NCI-H510A treated with DMSO at 0.1 percent for 48 hours (cell line): Measurements from ENCODE around the gene TUBE1.

Experiments used
- DNase-seq: peaks from one replicate; lab custom pipeline; 2025; lab: John Stamatoyannopoulos, UW

TUBE1 gene

DNA sequence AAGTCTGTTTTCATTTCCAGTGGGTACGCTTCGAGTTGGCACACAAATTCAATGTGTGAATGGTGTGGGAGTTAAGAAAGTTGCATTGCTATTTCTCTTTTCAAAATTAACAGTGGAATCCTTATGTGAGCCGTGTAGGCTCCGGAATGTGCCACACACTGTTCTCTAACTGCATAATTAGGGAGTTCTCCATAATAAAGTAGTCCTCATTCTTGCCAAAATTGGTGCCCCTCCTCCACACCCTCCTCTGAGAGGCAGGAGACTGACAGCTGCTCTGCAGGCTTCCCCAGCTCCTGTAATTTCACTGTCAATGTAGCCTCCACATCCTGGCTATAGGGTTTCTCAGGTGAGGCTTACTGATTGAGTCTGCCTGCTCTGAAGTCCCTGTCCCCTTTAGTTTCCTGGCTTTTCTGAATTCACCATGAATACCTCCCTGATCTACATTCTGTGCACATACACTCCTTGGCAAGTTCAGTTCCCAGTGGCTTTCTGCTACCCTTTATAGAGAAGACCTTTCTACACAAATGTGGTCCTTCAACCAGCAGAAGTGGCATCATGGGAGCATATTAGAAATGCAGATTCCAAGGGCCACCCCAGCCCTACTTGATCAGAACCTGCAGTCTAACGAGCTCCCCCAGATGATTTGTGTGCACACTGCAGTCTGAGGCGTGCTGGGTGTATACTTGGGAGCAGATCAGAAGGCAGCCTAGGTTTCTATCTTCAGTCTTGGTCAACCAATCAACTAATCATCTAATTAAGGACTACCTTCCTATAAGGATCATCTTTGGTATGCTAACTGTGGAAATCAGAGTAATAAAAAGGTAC, 53.3 kb downstream of the TUBE1 start:
- DNase-seq = no peak

GRCh38 chr6:112032728-112033127, 54.6 kb downstream of the TUBE1 start:
- no peak for DNase-seq

DNA sequence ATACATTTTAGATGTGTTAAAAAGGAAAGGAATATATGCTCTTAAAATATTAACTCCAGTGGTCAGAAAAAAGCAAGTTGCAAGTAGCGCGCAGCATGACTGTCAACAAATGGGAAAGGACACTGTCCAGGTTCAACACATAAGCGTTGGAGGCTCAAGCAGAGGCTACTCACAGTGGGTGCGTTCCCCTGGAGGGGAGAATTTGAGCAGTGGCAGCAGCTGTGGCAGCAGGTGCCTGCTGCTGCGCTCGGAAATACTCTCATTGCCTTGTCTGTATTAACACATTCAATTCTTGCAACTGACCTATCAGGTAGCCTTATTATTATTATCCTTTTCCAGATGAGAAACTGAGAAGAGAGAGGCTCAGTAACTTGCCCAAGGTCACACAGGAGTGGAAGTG, 55.3 kb downstream of the TUBE1 start:
- DNase-seq = no peak

DNA sequence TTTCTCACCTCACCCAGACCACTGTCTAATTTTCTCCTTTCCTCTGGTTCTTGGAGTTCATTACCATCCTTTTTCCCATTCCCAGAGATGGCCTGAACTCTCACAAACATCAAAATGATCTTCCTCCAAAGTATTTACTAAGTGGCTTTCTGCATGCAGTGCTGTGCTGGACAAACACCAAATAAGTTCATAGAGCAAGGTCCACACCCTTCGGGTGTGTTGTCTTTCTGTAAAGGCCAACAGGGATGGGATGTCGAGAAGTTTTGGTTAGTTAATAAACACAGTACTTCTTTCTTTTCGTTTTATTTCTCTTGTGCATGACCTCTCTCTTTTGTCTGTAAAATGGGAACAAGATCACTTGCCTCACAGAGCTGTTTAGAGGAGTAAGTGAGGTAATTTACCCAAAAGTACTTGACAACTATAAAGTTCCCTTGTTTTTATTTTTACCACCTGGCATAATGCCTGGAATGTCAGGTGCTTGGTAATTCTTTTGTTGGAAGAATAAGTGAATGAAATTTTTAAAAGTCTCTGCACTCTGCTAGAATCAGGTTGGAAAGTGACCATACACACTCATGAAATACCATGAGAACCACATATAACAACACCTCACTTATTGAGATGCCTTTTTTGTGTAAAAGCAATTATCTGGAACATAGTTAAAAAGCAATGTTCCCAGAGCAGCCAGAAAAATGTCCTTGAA, 56.2 kb downstream of the TUBE1 start:
- no peak for DNase-seq

GRCh38 chr6:112030206-112030960, 56.9 kb downstream of the TUBE1 start:
- DNase-seq = no peak

- no peak for DNase-seq
Observed at GRCh38 chr6:112029045-112029822, 58.0 kb downstream of the TUBE1 start.

DNA sequence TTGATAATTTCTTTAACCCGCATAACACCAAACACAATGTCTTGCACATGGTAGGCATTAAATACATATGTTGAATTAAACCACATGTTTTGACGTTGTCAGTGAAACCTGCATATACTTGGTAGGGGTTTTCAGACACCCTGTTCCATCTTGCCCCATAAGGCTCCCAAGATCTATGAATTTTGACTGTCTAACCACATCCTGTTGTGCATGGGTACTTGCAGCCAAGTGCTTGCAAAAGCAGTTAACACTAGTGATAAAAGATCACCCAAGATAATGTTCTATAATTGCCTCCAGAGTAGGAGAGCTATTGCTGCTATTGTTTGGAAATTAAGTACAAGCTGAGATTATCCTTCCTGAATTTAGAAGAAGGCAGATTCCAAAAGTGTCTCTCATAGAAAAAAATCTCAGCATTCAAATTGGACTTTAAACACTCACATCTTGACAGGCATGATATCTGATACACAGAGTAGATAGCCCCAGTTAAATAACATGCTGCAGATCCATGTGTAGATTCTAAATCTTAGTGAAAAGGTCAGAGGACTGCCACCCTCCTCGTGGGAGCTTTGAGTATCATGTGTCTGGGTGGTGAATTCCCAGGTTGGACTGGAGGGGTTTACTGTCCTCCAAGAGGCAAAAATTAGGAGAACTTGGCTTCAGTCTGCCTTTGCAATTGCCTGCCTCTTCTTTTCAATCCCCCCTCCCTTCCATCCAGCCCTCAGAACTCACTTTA, 59.2 kb downstream of the TUBE1 start:
- DNase-seq = no peak

- DNase-seq = no peak
Observed at GRCh38 chr6:112026933-112027332, 60.3 kb downstream of the TUBE1 start.

GRCh38 chr6:112024464-112024863, 62.8 kb downstream of the TUBE1 start:
- no peak for DNase-seq

DNA sequence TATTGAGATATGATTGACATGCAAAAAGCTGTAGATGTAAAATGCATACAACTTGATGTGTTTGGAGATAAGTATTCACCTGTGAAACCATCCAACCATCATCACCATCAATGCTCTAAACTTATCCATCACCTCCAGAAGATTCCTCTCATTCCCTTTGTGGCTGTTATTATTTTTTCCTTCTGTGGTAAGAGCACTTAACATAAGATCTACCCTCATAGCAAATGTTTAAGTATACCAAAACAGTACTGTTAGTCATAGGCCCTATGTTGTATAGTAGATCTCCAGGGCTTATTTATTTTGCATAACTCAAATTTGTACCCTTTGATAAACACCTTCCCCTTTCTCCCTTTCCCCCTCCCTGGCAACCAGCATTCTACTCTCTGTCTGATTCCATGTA, 64.5 kb downstream of the TUBE1 start:
- DNase-seq = no peak

DNA sequence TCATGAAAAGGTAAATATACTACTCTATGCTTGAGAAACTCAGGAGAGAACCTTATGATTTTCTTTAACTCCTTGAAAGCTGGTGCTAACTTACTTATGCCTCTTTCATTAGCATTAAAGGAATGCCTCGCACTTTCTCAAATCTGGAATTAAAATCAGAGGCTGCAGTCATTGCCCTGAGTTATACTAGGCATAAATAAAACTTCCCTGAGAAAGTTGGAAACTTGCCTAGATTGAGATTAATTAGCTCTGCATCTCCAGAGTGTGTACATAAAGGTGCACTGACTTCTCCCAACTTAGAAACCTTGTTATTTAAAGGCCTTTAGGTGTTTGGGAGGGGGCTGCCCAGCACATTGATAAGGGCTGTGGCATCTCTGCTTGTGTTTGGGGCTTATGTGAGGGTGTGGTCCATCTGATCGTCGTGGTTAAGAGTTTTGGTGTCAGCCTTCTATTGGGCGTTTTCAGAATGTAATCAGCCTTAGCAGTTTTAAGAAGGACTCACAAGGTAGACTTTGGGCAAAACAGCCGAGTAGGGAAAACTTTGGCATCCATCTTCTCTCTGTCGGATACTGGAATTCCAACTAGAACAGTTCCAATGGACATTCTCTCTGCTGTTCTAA, 65.5 kb downstream of the TUBE1 start:
- DNase-seq = no peak
